Measurements from ENCODE around the gene LRIT1.
A peak's percentile ranks its signal among the peaks of the same experiment; 100 is the strongest.

Gene LRIT1

DNA sequence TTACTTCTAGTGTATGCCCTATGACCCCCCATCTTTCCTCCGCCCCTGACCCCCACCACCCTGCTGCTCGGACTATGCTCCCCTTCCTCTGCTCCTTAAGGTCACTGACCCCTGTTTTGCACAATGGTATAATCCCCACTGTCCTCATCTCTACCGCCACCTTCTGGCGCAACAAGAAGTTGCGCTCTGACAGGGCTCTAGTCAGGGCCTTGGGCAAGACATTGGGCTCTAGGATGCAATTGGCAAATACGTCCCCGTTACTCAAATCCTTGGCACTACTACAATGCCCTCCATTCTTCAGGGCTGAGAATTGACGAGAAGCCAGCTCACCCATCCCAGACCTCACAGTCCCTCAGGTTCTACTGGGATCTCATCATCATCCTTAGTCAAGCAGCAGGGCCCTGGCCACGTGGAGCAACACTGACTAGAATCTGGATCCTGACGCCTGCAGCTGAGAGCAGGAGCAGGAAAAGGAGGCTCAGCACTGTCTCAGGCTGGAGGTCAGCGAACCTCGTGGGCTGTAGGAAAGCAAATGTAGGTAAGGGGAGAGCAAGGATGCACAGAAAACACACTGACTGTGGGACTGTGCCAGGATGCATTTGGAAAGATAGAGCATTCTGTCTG lies 26.6 kb downstream of the LRIT1 start:
- no peak for DNase-seq (ENCODE audit: low read depth in 2 of 2)

- DNase-seq (ENCODE audit: low read depth in 2 of 2): no peak
These were observed 27.2 kb downstream of the LRIT1 start for GRCh38 chr10:84214046-84214572.

DNA sequence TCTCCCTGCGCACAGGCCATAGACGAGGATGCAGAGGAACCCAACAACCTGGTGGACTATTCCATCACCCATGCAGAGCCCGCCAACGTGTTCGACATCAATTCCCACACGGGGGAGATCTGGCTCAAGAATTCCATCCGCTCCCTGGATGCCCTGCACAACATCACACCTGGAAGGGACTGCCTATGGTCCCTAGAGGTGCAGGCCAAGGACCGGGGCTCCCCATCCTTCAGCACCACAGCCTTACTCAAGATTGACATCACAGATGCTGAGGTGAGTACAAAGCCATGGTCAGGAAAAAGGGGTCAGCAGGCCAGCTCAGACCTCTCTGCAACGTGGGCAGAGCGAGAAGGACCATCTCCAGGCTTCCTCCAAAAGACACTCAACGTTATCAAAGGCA lies 28.3 kb downstream of the LRIT1 start:
- no peak for DNase-seq (ENCODE audit: low read depth in 2 of 2)

- DNase-seq (ENCODE audit: low read depth in 2 of 2): no peak
These were observed 29.3 kb downstream of the LRIT1 start for GRCh38 chr10:84212014-84212413.

GRCh38 chr10:84211566-84211965 lies 29.8 kb downstream of the LRIT1 start:
- DNase-seq (ENCODE audit: low read depth in 2 of 2): no peak

GRCh38 chr10:84208023-84208422 lies 33.3 kb downstream of the LRIT1 start:
- DNase-seq (ENCODE audit: low read depth in 2 of 2): no peak

GRCh38 chr10:84205853-84206525 lies 35.4 kb downstream of the LRIT1 start:
- DNase-seq (ENCODE audit: low read depth in 2 of 2): no peak

DNA sequence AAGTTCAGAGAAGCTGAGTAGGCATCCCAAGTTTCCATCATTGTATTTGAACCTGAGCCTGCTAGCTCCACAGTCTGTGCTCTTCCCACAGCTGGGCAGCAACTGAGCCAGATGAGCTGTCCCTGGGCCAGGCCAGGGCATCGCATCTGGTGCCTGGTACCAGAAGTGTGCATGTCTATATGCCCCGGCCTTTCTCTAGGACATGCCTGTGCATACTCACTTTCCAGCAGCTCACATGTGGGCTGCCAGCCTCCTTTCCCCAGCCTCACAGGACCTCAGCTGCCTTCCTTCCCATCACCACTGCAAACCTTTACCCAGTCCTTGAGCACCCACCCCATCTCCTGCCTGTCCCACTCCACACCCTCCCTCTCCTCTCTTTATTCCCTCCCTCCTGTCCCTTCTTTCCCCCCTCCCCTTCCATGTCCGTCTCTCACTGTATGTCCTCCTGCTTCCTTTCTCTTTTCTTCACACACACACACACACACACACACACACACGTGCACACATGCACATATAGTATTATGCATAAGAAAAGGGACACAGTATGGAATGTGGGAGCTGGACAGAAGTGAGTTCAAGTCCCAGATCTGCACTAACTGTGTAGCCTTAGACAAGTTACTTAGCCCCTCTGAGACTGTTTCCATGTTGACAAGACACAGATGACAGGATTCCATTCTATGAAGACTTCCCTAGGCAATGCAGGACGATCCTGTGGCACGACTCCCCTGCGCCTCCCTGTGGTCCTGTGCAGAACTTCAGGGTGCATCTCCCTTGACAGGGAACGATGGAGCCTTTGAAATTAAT lies 36.1 kb downstream of the LRIT1 start:
- DNase-seq (ENCODE audit: low read depth in 2 of 2): peak in 1 of 2 experiments; percentile 0

- DNase-seq (ENCODE audit: low read depth in 2 of 2): no peak
These were observed 36.7 kb downstream of the LRIT1 start for GRCh38 chr10:84204610-84205009.

DNA sequence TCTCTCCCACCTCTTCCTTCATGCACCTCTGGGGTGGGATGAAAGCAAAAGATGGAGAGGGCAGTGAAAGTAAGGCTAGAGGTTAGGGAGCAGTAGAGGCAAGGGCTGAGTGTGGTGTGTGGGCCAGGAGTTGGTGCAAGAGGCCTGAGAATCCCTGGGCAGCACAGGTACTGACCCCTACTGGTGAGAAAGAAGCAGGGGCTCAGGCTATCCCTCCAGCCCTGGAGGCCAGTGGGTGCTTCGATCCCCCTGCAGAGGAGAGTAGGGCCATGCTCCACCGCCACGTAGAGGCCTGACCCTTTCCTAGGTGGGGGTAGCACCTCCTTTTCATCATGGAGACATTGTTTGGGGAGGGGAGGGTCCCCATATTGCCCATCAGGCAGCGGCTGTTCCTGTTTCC lies 37.2 kb downstream of the LRIT1 start:
- DNase-seq (ENCODE audit: low read depth in 2 of 2): no peak

GRCh38 chr10:84202349-84202748 lies 39.0 kb downstream of the LRIT1 start:
- no peak for DNase-seq (ENCODE audit: low read depth in 2 of 2)

DNA sequence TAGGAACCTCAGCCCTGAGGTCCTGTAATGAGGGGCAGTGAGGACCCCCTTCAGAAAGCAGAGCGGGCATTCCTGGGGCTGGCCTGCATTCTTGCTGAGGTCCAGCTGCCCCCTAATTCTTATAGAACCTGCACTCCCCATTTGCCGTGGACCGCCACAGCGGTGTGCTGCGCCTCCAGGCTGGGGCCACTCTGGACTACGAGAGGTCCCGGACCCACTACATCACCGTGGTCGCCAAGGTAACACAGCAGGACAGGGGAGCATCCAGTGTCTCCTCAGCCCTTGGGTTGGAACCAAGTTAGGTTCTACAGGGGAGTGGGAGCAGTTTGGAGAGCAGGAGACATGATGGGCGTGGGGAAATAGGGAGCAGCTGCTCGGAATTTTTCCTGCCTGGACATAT lies 39.7 kb downstream of the LRIT1 start:
- no peak for DNase-seq (ENCODE audit: low read depth in 2 of 2)

DNA sequence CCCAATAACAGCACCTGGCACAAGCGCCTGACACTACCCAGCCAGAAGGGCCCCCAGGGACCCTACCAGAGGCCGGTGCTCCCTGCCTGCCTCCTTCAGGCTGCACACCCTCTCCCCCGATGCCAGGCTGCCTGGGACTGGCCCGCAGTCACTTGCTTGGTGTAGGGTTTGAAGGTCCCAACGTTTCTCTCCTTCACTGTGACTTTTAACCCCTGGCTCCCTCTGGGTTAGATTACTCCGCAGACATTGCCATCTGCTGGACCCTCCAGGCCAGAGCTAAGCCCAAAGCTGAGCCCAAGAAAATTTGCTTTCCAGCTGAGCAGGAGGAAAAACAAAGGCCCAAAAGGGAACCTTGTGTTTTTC lies 40.1 kb downstream of the LRIT1 start:
- no peak for DNase-seq (ENCODE audit: low read depth in 2 of 2)

GRCh38 chr10:84200537-84201243 lies 40.7 kb downstream of the LRIT1 start:
- no peak for DNase-seq (ENCODE audit: low read depth in 2 of 2)

DNA sequence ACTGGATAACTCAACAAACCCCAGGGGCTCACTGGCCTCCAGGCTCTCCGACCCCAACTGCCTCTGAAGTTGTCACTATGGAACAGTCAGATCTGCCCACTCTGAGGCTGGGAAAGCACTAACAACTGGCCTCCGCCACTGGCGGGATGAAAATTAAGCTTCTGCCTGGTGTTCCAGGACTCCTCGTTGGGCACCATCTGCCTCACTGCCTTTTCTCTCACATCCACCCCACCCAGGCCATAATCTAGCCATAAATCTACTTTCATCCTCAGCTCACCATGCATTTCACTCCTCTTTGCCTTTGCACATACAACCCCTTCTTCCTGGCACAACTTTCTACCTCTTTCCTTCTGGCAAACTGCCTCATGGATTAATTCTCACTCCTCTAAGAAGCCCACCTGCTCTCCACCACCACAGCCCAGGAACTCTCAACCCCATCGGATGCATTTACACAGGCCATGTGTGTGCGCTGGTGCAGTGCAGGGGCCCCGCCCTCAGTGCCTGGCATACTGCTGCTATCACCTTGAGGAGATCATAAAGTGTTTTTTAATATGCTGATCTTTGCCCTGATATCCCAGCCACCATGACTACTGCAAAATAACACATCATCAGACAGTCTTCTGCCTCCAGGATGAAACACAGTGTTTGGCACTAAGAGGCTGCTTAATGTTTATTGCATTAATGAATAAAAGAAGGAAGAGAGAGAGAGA lies 43.0 kb downstream of the LRIT1 start:
- no peak for DNase-seq (ENCODE audit: low read depth in 2 of 2)

DNA sequence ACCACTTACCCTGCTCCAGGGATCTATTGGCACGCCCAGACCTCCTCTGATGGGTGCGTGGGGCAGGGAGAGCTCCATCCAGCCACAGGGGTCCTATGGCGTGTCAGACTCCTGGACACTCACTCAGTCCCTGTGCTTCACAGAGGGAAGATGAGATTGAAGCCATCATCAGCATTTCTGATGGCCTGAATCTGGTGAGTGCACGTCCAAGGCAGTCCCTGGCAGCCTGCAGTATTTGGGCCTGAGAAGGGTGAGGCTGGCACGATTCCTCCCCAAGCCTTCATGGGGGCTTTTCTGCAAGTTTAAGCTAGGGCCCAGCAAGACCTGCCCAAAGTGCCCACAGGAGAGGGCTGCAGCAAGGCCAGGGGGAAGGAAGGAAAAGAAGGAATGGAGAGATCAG lies 43.7 kb downstream of the LRIT1 start:
- DNase-seq (ENCODE audit: low read depth in 2 of 2): no peak

GRCh38 chr10:84196941-84197340 lies 44.4 kb downstream of the LRIT1 start:
- DNase-seq (ENCODE audit: low read depth in 2 of 2): no peak

GRCh38 chr10:84196083-84196482 lies 45.3 kb downstream of the LRIT1 start:
- DNase-seq (ENCODE audit: low read depth in 2 of 2): no peak

DNA sequence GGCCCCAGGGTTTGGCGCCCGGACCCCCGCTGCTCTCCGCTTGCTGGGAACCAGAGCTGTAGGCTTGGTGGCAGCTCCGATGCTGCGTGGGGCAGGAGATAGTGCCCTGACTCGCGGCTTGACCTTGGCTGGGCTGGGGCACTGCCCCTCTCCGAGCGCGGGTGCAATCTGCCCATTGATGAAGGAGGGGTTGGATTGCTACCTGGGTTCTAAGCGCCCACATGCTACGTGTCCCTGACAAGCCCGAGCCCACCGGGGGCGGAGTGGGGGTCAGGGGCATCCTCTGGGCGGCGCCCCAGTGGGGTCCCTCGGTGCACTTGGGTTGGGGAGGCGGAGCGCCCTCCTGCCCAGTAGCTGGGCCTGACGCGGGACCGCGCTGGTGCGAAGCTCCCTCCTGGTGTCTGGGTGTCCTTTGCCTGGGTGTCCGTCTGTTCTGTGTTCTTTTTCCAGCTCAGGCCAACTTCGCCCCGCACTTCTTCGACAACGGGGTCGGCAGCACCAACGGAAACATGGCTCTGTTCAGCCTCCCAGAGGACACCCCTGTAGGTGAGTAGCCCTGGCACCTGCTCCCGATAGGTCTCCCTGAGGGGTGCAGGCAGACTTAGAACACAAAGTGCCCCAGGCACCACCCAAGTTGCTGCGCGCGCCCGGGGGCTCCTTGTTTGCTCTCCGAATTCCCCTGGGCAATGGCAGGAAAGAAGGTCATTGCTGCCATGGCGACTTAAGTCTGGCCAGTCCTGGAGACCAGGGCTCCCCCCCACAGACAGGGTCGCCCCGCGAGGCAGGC lies 46.1 kb downstream of the LRIT1 start:
- DNase-seq (ENCODE audit: low read depth in 2 of 2): no peak

- DNase-seq (ENCODE audit: low read depth in 2 of 2): no peak
These were observed 46.8 kb downstream of the LRIT1 start, which contains the start of gene CDHR1 for GRCh38 chr10:84194424-84195043. Gene CDHR1 (plus strand): TSS chr10:84194537. CDS start chr10:84194761, 224 bp downstream.
